Loucy (cell line): ENCODE data around the gene TRANK1.

Experiments
- H2AFZ ChIP-seq: fragments of 200-600 bp; sonication (generic); 2 replicates; pipeline ENCODE4 v1.6.0; 2016; ENCODE audit warnings: antibody characterized with exemption, mild to moderate bottlenecking, low read length, moderate library complexity
- H3F3A ChIP-seq: fragments of 200-600 bp; 2 replicates; pipeline ENCODE4 v1.6.0; 2016; ENCODE audit warnings: antibody characterized with exemption, low read depth, mild to moderate bottlenecking
- H3K27me3 ChIP-seq: fragments of 200-600 bp; sonication (generic); 2 replicates; pipeline ENCODE4 v1.6.1; 2014; ENCODE audit warnings: low read length, mild to moderate bottlenecking; ENCODE audit not compliant: insufficient read depth, poor library complexity, severe bottlenecking
- H3K36me3 ChIP-seq: fragments of 200-600 bp; sonication (generic); 2 replicates; pipeline ENCODE4 v1.6.1; 2016; ENCODE audit warnings: low read length; ENCODE audit not compliant: insufficient read depth
- H3K4me1 ChIP-seq: fragments of 200-600 bp; sonication (generic); 2 replicates; pipeline ENCODE4 v1.5.1; 2014; ENCODE audit warnings: low read length, mild to moderate bottlenecking; ENCODE audit not compliant: insufficient read depth, poor library complexity, severe bottlenecking
- H3K4me2 ChIP-seq: fragments of 200-600 bp; sonication (generic); 2 replicates; pipeline ENCODE4 v1.6.0; 2014; ENCODE audit warnings: antibody characterized with exemption, low read length, low read depth, mild to moderate bottlenecking; ENCODE audit not compliant: poor library complexity, severe bottlenecking
- H3K4me3 ChIP-seq: fragments of 200-600 bp; sonication (generic); 2 replicates; pipeline ENCODE4 v1.5.1; 2014; ENCODE audit warnings: low read length, mild to moderate bottlenecking, mixed read lengths; ENCODE audit not compliant: poor library complexity, severe bottlenecking
- H3K79me2 ChIP-seq: fragments of 200-600 bp; sonication (generic); 2 replicates; pipeline ENCODE4 v1.6.1; 2014; ENCODE audit warnings: low read length; ENCODE audit not compliant: insufficient read depth
- H3K9ac ChIP-seq: fragments of 200-600 bp; sonication (generic); 2 replicates; pipeline ENCODE4 v1.6.0; 2014; ENCODE audit warnings: mild to moderate bottlenecking, low read depth, low read length, moderate library complexity; ENCODE audit not compliant: poor library complexity, severe bottlenecking
- H3K9me2 ChIP-seq: fragments of 200-600 bp; sonication (generic); replicated peaks from 2 replicates; pipeline ENCODE4 v1.6.1; 2016; ENCODE audit warnings: low read depth, low read length, mixed read lengths
- H3K9me3 ChIP-seq: fragments of 200-600 bp; sonication (generic); 2 replicates; pipeline ENCODE4 v1.6.1; 2014; ENCODE audit warnings: mild to moderate bottlenecking, antibody characterized with exemption, low read length, low read depth; ENCODE audit not compliant: insufficient read depth
- H4K20me1 ChIP-seq: fragments of 200-600 bp; sonication (generic); 2 replicates; pipeline ENCODE4 v1.6.0; 2014; ENCODE audit warnings: antibody characterized with exemption, low read length, mild to moderate bottlenecking; ENCODE audit not compliant: insufficient read depth, poor library complexity, severe bottlenecking
- EZH2phosphoT487 ChIP-seq: fragments of 200-600 bp; IDR thresholded peaks from 2 replicates; pipeline ENCODE4 v1.6.1; 2018; ENCODE audit warnings: antibody characterized with exemption, mild to moderate bottlenecking, moderate library complexity, borderline replicate concordance
- TF ChIP-seq, protein P1 (sequence below): fragments of 200-600 bp; sonication (generic); conservative IDR thresholded peaks from 2 replicates; pipeline ENCODE4 v1.5.1; 2014; ENCODE audit warnings: mild to moderate bottlenecking, antibody characterized with exemption, low read length

TRANK1 gene

GRCh38 chr3:36820083-36820482, 124.8 kb downstream of the TRANK1 start:
- TF ChIP-seq EZH2phosphoT487, result no peak
- TF ChIP-seq, protein P1, sequence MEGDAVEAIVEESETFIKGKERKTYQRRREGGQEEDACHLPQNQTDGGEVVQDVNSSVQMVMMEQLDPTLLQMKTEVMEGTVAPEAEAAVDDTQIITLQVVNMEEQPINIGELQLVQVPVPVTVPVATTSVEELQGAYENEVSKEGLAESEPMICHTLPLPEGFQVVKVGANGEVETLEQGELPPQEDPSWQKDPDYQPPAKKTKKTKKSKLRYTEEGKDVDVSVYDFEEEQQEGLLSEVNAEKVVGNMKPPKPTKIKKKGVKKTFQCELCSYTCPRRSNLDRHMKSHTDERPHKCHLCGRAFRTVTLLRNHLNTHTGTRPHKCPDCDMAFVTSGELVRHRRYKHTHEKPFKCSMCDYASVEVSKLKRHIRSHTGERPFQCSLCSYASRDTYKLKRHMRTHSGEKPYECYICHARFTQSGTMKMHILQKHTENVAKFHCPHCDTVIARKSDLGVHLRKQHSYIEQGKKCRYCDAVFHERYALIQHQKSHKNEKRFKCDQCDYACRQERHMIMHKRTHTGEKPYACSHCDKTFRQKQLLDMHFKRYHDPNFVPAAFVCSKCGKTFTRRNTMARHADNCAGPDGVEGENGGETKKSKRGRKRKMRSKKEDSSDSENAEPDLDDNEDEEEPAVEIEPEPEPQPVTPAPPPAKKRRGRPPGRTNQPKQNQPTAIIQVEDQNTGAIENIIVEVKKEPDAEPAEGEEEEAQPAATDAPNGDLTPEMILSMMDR, result no peak
- H3K4me1 ChIP-seq, result no peaks in the 10 kb centered on the region

GRCh38 chr3:36817806-36818533, 126.9 kb downstream of the TRANK1 start:
- Histone ChIP-seq H3K9me2 (no peaks in the 10 kb centered on the region), H3K36me3 (no peaks in the 10 kb centered on the region), H2AFZ (no peak overlapping the region), H3K4me3 (no peak overlapping the region), H3K9ac (no peak overlapping the region), H3K4me1 (no peaks in the 10 kb centered on the region), H3K27me3 (no peaks in the 10 kb centered on the region), H3K79me2 (no peaks in the 10 kb centered on the region), H3K9me3 (no peaks in the 10 kb centered on the region), H3K4me2 (no peak overlapping the region), H3F3A (no peaks in the 10 kb centered on the region), H4K20me1 (no peaks in the 10 kb centered on the region)
- no peak for TF ChIP-seq EZH2phosphoT487
- TF ChIP-seq, protein P1, result no peak

More at GRCh38 chr3:36820083-36820482, 124.8 kb downstream of the TRANK1 start:
- H3K79me2 ChIP-seq, result no peaks in the 10 kb centered on the region
- H2AFZ ChIP-seq, result no peak overlapping the region
- H3K4me2 ChIP-seq, result no peak overlapping the region
- H3K27me3 ChIP-seq, result no peaks in the 10 kb centered on the region
- H3K9me2 ChIP-seq, result no peaks in the 10 kb centered on the region
- H3K9me3 ChIP-seq, result no peaks in the 10 kb centered on the region
- H3F3A ChIP-seq, result no peaks in the 10 kb centered on the region
- H3K36me3 ChIP-seq, result no peaks in the 10 kb centered on the region
- no peaks in the 10 kb centered on the region for H4K20me1 ChIP-seq
- H3K4me3 ChIP-seq, result no peak overlapping the region
- no peak overlapping the region for H3K9ac ChIP-seq

DNA sequence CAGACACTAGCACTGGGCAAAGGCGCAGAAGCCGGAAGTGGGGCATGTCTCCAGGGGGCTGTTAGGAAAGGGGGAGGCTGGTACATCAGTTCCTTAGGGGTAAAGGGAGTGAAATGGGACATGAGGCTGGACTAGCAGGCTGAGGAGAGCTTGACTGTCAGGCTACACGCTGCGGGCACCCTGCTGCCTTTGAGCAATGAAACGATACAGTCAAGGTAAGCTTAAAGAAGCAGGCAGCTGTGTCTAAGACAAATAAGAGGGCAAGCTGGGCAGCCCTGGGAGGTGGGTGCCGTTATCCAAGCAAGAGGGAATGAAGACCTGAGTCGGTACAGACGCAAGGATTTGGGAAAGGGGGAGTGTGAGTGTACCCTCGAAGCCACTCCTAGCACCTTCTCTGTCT, 129.5 kb downstream of the TRANK1 start:
- Histone ChIP-seq H3K9me3 (no peaks in the 10 kb centered on the region), H3F3A (no peaks in the 10 kb centered on the region), H4K20me1 (no peaks in the 10 kb centered on the region), H3K79me2 (no peaks in the 10 kb centered on the region), H3K9me2 (no peaks in the 10 kb centered on the region), H3K27me3 (no peaks in the 10 kb centered on the region), H3K4me3 (no peak overlapping the region), H3K4me1 (no peaks in the 10 kb centered on the region), H3K9ac (no peak overlapping the region), H3K36me3 (no peaks in the 10 kb centered on the region), H3K4me2 (no peak overlapping the region), H2AFZ (no peak overlapping the region)
- TF ChIP-seq, protein P1, result no peak
- no peak for TF ChIP-seq EZH2phosphoT487
